HEK293T (cell line): ENCODE results near the gene MED26.

Experiments
- CTCF ChIA-PET: fragments of 350-600 bp; formaldehyde crosslinking; extraction: SDS; loops from one replicate; lab custom pipeline; 2021; ENCODE audit warnings: antibody characterized with exemption, inconsistent platforms; lab: Yijun Ruan, JAX
- POLR2A ChIA-PET: fragments of 350-600 bp; formaldehyde crosslinking; extraction: SDS; loops from one replicate; lab custom pipeline; 2020; ENCODE audit warnings: antibody characterized with exemption, inconsistent platforms; lab: Yijun Ruan, JAX
- DNase-seq: peaks from one replicate; pipeline ENCODE4 v3.0.0; 2012; ENCODE audit warnings: mixed read lengths; ENCODE audit errors: extremely low spot score
- ARNT ChIP-seq: fragments of 450-650 bp; IDR thresholded peaks from 2 replicates; pipeline ENCODE4 v1.6.1; 2017; ENCODE audit warnings: mild to moderate bottlenecking
- BHLHE40 ChIP-seq: fragments of 450-650 bp; IDR thresholded peaks from 2 replicates; pipeline ENCODE4 v1.6.1; 2016; ENCODE audit warnings: mild to moderate bottlenecking, moderate library complexity, borderline replicate concordance
- CTBP1 ChIP-seq: fragments of 450-650 bp; IDR thresholded peaks from 2 replicates; pipeline ENCODE4 v1.6.1; 2016; ENCODE audit warnings: borderline replicate concordance
- ELF4 ChIP-seq: fragments of 450-650 bp; IDR thresholded peaks from 2 replicates; pipeline ENCODE4 v1.6.1; 2017; ENCODE audit warnings: antibody characterized with exemption
- FOXA1 ChIP-seq: fragments of 450-650 bp; IDR thresholded peaks from 2 replicates; pipeline ENCODE4 v1.6.1; 2016; ENCODE audit warnings: mild to moderate bottlenecking
- FOXK2 ChIP-seq: fragments of 450-650 bp; IDR thresholded peaks from 2 replicates; pipeline ENCODE4 v1.6.1; 2016; ENCODE audit warnings: mild to moderate bottlenecking
- FOXM1 ChIP-seq: fragments of 450-650 bp; IDR thresholded peaks from 2 replicates; pipeline ENCODE4 v1.6.1; 2017; ENCODE audit warnings: mild to moderate bottlenecking, borderline replicate concordance
- HDGF ChIP-seq: fragments of 450-650 bp; IDR thresholded peaks from 2 replicates; pipeline ENCODE4 v1.6.1; 2017; ENCODE audit warnings: antibody characterized with exemption, borderline replicate concordance
- L3MBTL2 ChIP-seq: fragments of 450-650 bp; conservative IDR thresholded peaks from 2 replicates; pipeline ENCODE4 v1.6.1; 2016; ENCODE audit warnings: mild to moderate bottlenecking
- LEF1 ChIP-seq: fragments of 450-650 bp; IDR thresholded peaks from 2 replicates; pipeline ENCODE4 v1.6.1; 2017; ENCODE audit warnings: mild to moderate bottlenecking, borderline replicate concordance
- NFRKB ChIP-seq: fragments of 450-650 bp; IDR thresholded peaks from 2 replicates; pipeline ENCODE4 v1.6.1; 2016; ENCODE audit warnings: mild to moderate bottlenecking, moderate library complexity
- SP1 ChIP-seq: fragments of 450-650 bp; IDR thresholded peaks from 2 replicates; pipeline ENCODE4 v1.6.1; 2017
- SUZ12 ChIP-seq: fragments of 450-650 bp; IDR thresholded peaks from 2 replicates; pipeline ENCODE4 v1.6.1; 2016; ENCODE audit warnings: mild to moderate bottlenecking
- TARDBP ChIP-seq: fragments of 450-650 bp; IDR thresholded peaks from 2 replicates; pipeline ENCODE4 v1.6.1; 2016
- ZNF384 ChIP-seq: fragments of 450-650 bp; IDR thresholded peaks from 2 replicates; pipeline ENCODE4 v1.6.1; 2016
- TF ChIP-seq, protein P1 (sequence below): fragments of 450-650 bp; IDR thresholded peaks from 2 replicates; pipeline ENCODE4 v1.6.1; 2016

The MED26 gene

DNA sequence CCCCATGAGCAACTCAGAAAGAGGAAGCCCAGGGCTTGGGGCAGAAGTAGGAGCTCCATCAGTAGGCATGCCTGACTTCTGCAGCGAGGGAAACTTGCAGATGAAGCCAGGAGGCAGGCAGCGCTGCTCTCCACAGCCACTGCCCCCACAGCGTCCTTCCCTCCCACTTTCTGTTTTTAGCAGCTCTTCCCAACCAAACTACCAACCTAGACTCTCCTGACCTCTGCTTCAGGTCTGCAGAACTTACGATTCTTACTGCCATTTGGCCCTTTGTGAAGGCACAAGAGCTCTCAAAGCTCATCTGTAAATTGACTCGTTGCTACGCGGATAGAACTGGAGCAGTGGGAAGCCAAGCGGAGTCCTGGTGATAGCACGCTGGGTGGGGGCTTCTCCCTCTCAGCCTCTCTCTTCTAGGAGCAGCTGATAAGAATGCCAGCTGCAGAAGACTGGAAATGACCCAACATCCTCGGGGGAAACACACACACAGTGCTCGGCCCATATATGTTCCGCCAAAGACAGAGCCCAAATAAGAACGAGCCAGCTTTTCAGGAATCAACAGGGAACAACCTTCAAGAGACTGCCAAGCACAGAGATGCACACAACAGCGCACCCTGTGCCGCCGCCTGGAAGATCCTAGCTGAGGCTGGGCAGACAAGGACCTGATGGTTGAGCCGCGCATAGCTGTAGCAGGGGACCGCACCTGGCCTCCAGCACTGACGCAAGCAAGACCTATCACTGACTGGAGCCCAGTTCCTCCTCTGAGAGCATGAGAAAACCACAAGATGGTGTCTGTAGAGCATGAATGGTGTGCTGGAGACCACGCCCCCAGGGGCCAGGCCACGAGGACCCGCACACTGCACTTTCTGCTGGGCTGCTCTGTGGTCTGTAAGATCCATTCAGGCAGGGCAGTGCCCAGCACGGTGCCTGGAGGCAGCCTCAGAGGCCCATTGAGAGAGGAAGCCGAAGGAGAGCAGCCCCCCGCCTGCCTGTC lies 39.9 kb downstream of the MED26 start:
- ChIA-PET CTCF (no interaction called here), POLR2A (interaction anchor here (0.7 to 1.7 kb wide), 2 partner anchors 15 to 16 kb away, joined by 3 to 6 read pairs; partner anchors contain the start of gene SLC35E1)
- DNase-seq = no peak
- TF ChIP-seq, protein P1, sequence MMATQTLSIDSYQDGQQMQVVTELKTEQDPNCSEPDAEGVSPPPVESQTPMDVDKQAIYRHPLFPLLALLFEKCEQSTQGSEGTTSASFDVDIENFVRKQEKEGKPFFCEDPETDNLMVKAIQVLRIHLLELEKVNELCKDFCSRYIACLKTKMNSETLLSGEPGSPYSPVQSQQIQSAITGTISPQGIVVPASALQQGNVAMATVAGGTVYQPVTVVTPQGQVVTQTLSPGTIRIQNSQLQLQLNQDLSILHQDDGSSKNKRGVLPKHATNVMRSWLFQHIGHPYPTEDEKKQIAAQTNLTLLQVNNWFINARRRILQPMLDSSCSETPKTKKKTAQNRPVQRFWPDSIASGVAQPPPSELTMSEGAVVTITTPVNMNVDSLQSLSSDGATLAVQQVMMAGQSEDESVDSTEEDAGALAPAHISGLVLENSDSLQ = no peak
- no peak for TF ChIP-seq SUZ12
- no peak for TF ChIP-seq FOXK2
- no peak for TF ChIP-seq L3MBTL2
- no peak for TF ChIP-seq FOXA1
- no peak for TF ChIP-seq CTBP1
- no peak for TF ChIP-seq SP1
- TF ChIP-seq BHLHE40 = no peak
- no peak for TF ChIP-seq FOXM1
- no peak for TF ChIP-seq TARDBP

DNA sequence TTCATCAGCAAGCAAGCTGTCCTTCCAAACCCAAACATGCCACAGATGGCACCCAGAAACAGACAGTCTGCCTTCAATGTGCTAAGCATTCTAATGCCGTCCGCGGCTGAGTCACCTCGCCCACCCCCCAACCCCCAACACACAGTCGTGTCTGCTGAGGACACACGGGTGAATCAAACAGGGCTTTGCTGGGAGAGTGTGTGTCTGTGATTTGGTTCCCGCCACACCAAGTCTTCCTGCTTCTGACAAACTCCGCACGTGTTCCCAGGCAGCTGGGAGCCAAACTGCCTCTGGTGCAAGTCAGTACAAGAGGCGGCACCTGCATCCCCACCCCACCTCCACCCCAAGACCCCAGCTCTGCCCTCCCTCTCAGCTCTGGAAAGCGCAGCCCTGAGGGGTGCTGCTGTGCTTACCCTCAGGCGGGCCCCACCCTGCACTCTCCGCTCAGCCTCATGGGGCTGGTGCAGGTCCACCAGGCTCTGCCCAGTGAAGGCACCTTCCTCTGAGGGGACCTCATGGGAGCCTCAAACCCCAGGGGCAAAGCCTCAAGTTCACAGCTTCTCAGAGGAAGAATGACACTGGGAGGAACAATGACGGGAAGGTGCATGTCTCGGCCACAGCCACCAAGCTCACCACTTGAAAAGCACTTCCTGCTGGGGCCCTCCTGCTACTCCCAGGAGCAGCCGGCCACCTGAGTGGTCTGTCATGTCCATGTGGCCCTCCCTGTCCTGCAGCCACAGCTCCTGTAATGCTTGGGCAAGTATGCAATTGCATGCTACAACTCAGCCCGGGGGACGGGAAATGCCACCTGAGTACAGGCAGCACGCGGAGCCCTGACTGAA lies 40.8 kb downstream of the MED26 start:
- CTCF ChIA-PET = no interaction called here
- TF ChIP-seq ZNF384 (no peak), CTBP1 (no peak), ARNT (no peak), FOXA1 (no peak), ELF4 (no peak), FOXK2 (no peak), LEF1 (no peak), TARDBP (no peak), FOXM1 (no peak), BHLHE40 (no peak), SUZ12 (no peak)
- POLR2A ChIA-PET = interaction anchor here (0.6 to 1.7 kb wide), 3 partner anchors 15 to 41 kb away, joined by 3 to 6 read pairs (median 3); partner anchors contain the start of genes MED26 and SLC35E1
- no peak for DNase-seq

DNA sequence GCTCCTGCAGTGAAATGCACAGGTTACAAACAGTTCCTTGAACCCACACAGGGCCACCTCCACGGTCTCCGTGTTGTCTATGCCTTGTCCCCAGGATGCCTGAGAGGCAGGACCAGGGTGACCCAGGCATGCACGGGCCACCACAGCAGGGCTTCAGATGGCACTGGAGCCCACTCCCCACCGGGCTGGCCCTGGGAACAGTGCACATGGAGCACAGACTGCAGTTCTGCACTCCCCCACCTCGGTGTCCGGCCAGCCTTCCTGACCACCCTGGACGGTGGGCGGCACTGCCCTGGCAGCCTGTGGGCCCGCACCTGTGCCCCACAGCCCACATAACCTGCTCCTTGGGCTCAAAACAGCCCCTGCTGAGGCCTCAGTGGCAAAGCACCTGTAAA lies 41.5 kb downstream of the MED26 start:
- no peak for TF ChIP-seq ELF4
- TF ChIP-seq CTBP1 = no peak
- TF ChIP-seq LEF1 = no peak
- TF ChIP-seq TARDBP = no peak
- no peak for TF ChIP-seq SUZ12
- TF ChIP-seq SP1 = no peak
- no peak for TF ChIP-seq HDGF
- no peak for TF ChIP-seq FOXM1
- no peak for TF ChIP-seq BHLHE40
- no peak for TF ChIP-seq ARNT
- no peak for TF ChIP-seq FOXA1
- TF ChIP-seq ZNF384 = no peak
- TF ChIP-seq L3MBTL2 = no peak
- no peak for TF ChIP-seq FOXK2
- TF ChIP-seq, protein P1 = no peak
- TF ChIP-seq NFRKB = no peak
- POLR2A ChIA-PET = interaction anchor here (1.7 kb wide), 1 partner anchor 14 kb away, joined by 6 read pairs; the partner anchor contains the start of gene SLC35E1
- no peak for DNase-seq
- CTCF ChIA-PET = no interaction called here

DNA sequence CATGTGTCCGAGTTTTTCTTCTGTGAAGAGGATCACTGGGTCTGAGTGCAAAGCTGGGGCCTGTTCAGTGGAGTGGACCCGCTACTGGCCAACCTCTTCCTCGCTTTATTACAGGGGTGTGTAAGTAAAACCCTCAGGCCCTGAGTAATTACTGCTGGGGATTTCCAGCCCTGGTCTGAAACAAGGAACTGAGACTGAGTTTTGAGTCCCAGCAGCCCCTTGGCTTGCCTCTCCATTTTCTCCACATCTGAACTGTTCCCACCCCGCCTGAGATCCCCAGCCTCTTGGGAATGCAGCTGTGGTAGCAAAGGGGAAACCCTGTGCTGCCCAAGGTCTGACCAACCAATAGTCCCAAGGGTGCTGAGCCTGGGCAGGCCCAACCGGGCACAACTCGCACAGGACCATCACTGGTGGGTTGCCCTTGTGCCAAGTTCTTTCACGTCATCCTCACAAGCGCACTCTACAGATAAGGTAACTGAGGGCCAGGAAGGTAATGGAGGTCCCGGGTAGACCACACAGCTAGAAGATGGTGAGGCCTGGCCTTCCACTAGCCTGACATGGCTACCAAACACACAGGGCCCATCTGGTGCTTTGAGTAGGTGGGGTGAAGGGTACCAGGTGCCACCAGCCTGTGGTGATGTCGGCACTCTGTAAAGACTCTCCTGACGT lies 42.1 kb downstream of the MED26 start:
- CTCF ChIA-PET = no interaction called here
- no peak for TF ChIP-seq FOXM1
- no peak for TF ChIP-seq SUZ12
- no peak for TF ChIP-seq ARNT
- no peak for TF ChIP-seq TARDBP
- TF ChIP-seq, protein P1 = no peak
- TF ChIP-seq CTBP1 = no peak
- TF ChIP-seq L3MBTL2 = no peak
- TF ChIP-seq BHLHE40 = no peak
- TF ChIP-seq HDGF = no peak
- no peak for TF ChIP-seq ELF4
- TF ChIP-seq FOXK2 = no peak
- no peak for TF ChIP-seq ZNF384
- TF ChIP-seq SP1 = no peak
- TF ChIP-seq NFRKB = no peak
- no peak for TF ChIP-seq LEF1
- no peak for TF ChIP-seq FOXA1
- POLR2A ChIA-PET = no interaction called here
- DNase-seq = no peak
